WTC11 (cell line): Measurements from ENCODE around the gene LRRC8D. TPM values are rescaled to one million over a fixed set of nuclear protein-coding genes. Genes with fewer than 3 reads are reported as not detected.

Experiments used
- ATAC-seq: fragments of 200-7000 bp; cut with Tn5 transposase; 2 replicates; pipeline ENCODE4 v1.10.0; 2021; ENCODE audit warnings: mild to moderate bottlenecking, moderate library complexity
- CTCF ChIA-PET: fragments of 300-600 bp; sonication (Branson Sonifier 250); formaldehyde crosslinking; loops from one replicate; lab custom pipeline; 2021; ENCODE audit warnings: antibody characterized with exemption; lab: Charles Lee
- POLR2A ChIA-PET: fragments of 350-600 bp; sonication (Branson Sonifier 250); formaldehyde crosslinking; loops from one replicate; lab custom pipeline; 2021; ENCODE audit warnings: antibody characterized with exemption; lab: Charles Lee
- DNase-seq: peaks from one replicate; pipeline ENCODE4 v3.0.0; 2021; ENCODE audit warnings: low spot score
- H3K27ac Mint-ChIP-seq: 2 replicates; pipeline ENCODE4 v1.8.0; 2021; ENCODE audit warnings: mixed read lengths
- H3K27me3 Mint-ChIP-seq: 2 replicates; pipeline ENCODE4 v1.8.0; 2021; ENCODE audit warnings: low read depth, mild to moderate bottlenecking, moderate library complexity, mixed read lengths
- H3K36me3 Mint-ChIP-seq: 2 replicates; pipeline ENCODE4 v1.8.0; 2021; ENCODE audit warnings: mixed read lengths
- H3K4me1 Mint-ChIP-seq: 2 replicates; pipeline ENCODE4 v1.8.0; 2022; ENCODE audit warnings: mixed read lengths
- H3K4me3 Mint-ChIP-seq: 2 replicates; pipeline ENCODE4 v1.8.0; 2021; ENCODE audit warnings: mild to moderate bottlenecking, moderate library complexity, mixed read lengths
- H3K9me3 Mint-ChIP-seq: 2 replicates; pipeline ENCODE4 v1.8.0; 2021; ENCODE audit warnings: mixed read lengths
- AFF4 ChIP-seq: sonication (generic); formaldehyde crosslinking; IDR thresholded peaks from 2 replicates; pipeline ENCODE4 v1.8.1; 2023; ENCODE audit warnings: mild to moderate bottlenecking, missing genetic modification reagents, borderline replicate concordance
- HMGA2 ChIP-seq: fragments of 250-450 bp; sonication (Bioruptor Pico); IDR thresholded peaks from 2 replicates; pipeline ENCODE4 v1.4.0; 2021; ENCODE audit warnings: mild to moderate bottlenecking, moderate library complexity
- HMGXB4 ChIP-seq: sonication (generic); formaldehyde crosslinking; IDR thresholded peaks from 2 replicates; pipeline ENCODE4 v1.8.1; 2023; ENCODE audit warnings: mild to moderate bottlenecking, moderate library complexity, missing genetic modification reagents
- KAT7 ChIP-seq: sonication (generic); formaldehyde crosslinking; IDR thresholded peaks from 2 replicates; pipeline ENCODE4 v1.8.1; 2023; ENCODE audit warnings: missing genetic modification reagents, mild to moderate bottlenecking, borderline replicate concordance
- SMAD3 ChIP-seq: sonication (generic); formaldehyde crosslinking; IDR thresholded peaks from 2 replicates; pipeline ENCODE4 v1.8.0; 2022; ENCODE audit warnings: missing genetic modification reagents, mild to moderate bottlenecking, borderline replicate concordance
- TCF7 ChIP-seq: sonication (generic); formaldehyde crosslinking; IDR thresholded peaks from 2 replicates; pipeline ENCODE4 v1.8.0; 2022; ENCODE audit warnings: mild to moderate bottlenecking, low read depth, missing genetic modification reagents, moderate library complexity
- ZBTB21 ChIP-seq: sonication (generic); formaldehyde crosslinking; IDR thresholded peaks from 2 replicates; pipeline ENCODE4 v1.8.1; 2023; ENCODE audit warnings: mild to moderate bottlenecking, missing genetic modification reagents, borderline replicate concordance
- ZNF138 ChIP-seq: sonication (generic); formaldehyde crosslinking; conservative IDR thresholded peaks from 2 replicates; pipeline ENCODE4 v1.8.1; 2022; ENCODE audit warnings: mild to moderate bottlenecking, moderate library complexity, missing genetic modification reagents
- ZNF281 ChIP-seq: sonication (generic); formaldehyde crosslinking; IDR thresholded peaks from 2 replicates; pipeline ENCODE4 v1.8.0; 2023; ENCODE audit warnings: mild to moderate bottlenecking, missing genetic modification reagents
- ZNF396 ChIP-seq: fragments of 250-450 bp; sonication (Bioruptor Pico); IDR thresholded peaks from 2 replicates; pipeline ENCODE4 v1.8.0; 2021; ENCODE audit warnings: mild to moderate bottlenecking, moderate library complexity, borderline replicate concordance
- ZNF532 ChIP-seq: fragments of 250-450 bp; sonication (Bioruptor Pico); IDR thresholded peaks from 2 replicates; pipeline ENCODE4 v1.9.0; 2021; ENCODE audit warnings: mild to moderate bottlenecking, borderline replicate concordance
- total RNA-seq: library from RNA; stranded (reverse); gene quantifications from 3 replicates; pipeline ENCODE4 v1.2.3, GENCODE V29; 2021

The LRRC8D gene
- total RNA-seq, 1 experiment from 2014 or later: 42.6 TPM

GRCh38 chr1:89816366-89816765, 4.5 kb upstream of the LRRC8D start:
- ATAC-seq (no peak), DNase-seq (no peak)
- no peak overlapping the region for H3K27ac Mint-ChIP-seq
- H3K9me3 Mint-ChIP-seq: no peaks in the 10 kb centered on the region
- no peak overlapping the region for H3K4me3 Mint-ChIP-seq
- peaks cover 6% of the 10 kb centered on the region for H3K27me3 Mint-ChIP-seq
- peaks cover 18% of the 10 kb centered on the region for H3K4me1 Mint-ChIP-seq
- H3K36me3 Mint-ChIP-seq: no peaks in the 10 kb centered on the region
- TF ChIP-seq ZNF396 (CRISPR knock-in tag): no peak
- TF ChIP-seq SMAD3 (CRISPR knock-in tag): no peak
- TF ChIP-seq ZNF281 (CRISPR knock-in tag): no peak
- TF ChIP-seq ZBTB21 (CRISPR knock-in tag): no peak
- TF ChIP-seq HMGA2 (CRISPR knock-in tag): no peak
- TF ChIP-seq ZNF532: no peak
- no peak for TF ChIP-seq TCF7 (CRISPR knock-in tag)
- no peak for TF ChIP-seq HMGXB4
- TF ChIP-seq KAT7 (CRISPR knock-in tag): no peak
- no peak for TF ChIP-seq ZNF138 (CRISPR knock-in tag)
- TF ChIP-seq AFF4: no peak
- ChIA-PET POLR2A (no interaction called here), CTCF (no interaction called here)
